Tibial nerve (tissue), 4 donors: Measurements from ENCODE around the gene SELENOS. TPM values are rescaled to one million over a fixed set of nuclear protein-coding genes. Genes with fewer than 3 reads are reported as not detected.

ENCODE experiments used
- DNase-seq, 2 donors: peaks; one replicate each; pipeline ENCODE4 v3.0.0-alpha.2; 2019; ENCODE audit warnings: low spot score in 2 of 2
- H3K27ac ChIP-seq, 4 donors: fragments of 200-600 bp; sonication (generic) in 3 of 4; one replicate each; pipeline ENCODE4 v1.5.1; 2017 to 2019; ENCODE audit warnings: mild to moderate bottlenecking in 1 of 4
- H3K27me3 ChIP-seq, 2 donors: fragments of 200-600 bp; sonication (generic) in 1 of 2; one replicate each; pipeline versions ENCODE4 v1.5.1 to v1.6.0; 2017 to 2019
- H3K36me3 ChIP-seq, 3 donors: fragments of 200-600 bp; sonication (generic); one replicate each; pipeline ENCODE4 v1.5.1; 2018 to 2019
- H3K4me1 ChIP-seq, 4 donors: fragments of 200-600 bp; sonication (generic) in 3 of 4; one replicate each; pipeline ENCODE4 v1.5.1; 2017 to 2019
- H3K4me3 ChIP-seq, 4 donors: fragments of 200-600 bp; sonication (generic) in 3 of 4; one replicate each; pipeline ENCODE4 v1.5.1; 2017 to 2019; ENCODE audit warnings: mild to moderate bottlenecking in 1 of 4, moderate library complexity in 1 of 4
- H3K9me3 ChIP-seq, 4 donors: fragments of 200-600 bp; sonication (generic) in 3 of 4; one replicate each; pipeline ENCODE4 v1.5.1; 2017 to 2019
- EP300 ChIP-seq, 2 donors: sonication (generic); formaldehyde crosslinking; IDR thresholded peaks; one replicate each; pipeline ENCODE4 v1.6.1; 2017; ENCODE audit warnings: antibody characterized with exemption in 2 of 2, mild to moderate bottlenecking in 1 of 2
- POLR2A ChIP-seq, 2 donors: fragments of 450-650 bp; IDR thresholded peaks; one replicate each; pipeline ENCODE4 v1.6.1; 2017; ENCODE audit warnings: antibody characterized with exemption in 2 of 2, mild to moderate bottlenecking in 2 of 2, moderate library complexity in 2 of 2
- WGBS, 2 donors: methylation state at CpG; one replicate each; pipeline ENCODE4 v1.1.5; 2018; 5-methylcytosine and 5-hydroxymethylcytosine counted together
- total RNA-seq, 4 donors: library from RNA; depleted of rRNA; stranded (reverse); fragments of >200 nt; gene quantifications; one replicate each; pipeline ENCODE4 v1.1.0, GENCODE V29; 2016
- TF ChIP-seq, protein P1 (sequence below), 5 experiments: fragments of 200-600 bp in 3 of 5; fragments of 450-650 bp in 2 of 5; sonication (generic) in 3 of 5; IDR thresholded peaks; one replicate each; pipeline ENCODE4 v1.5.1; 2016 to 2019; ENCODE audit warnings: antibody characterized with exemption in 5 of 5, mild to moderate bottlenecking in 3 of 5, moderate library complexity in 2 of 5

Gene SELENOS
- total RNA-seq, 4 donors from 2014 or later: 64.8 to 104 (median 88.0) TPM

DNA sequence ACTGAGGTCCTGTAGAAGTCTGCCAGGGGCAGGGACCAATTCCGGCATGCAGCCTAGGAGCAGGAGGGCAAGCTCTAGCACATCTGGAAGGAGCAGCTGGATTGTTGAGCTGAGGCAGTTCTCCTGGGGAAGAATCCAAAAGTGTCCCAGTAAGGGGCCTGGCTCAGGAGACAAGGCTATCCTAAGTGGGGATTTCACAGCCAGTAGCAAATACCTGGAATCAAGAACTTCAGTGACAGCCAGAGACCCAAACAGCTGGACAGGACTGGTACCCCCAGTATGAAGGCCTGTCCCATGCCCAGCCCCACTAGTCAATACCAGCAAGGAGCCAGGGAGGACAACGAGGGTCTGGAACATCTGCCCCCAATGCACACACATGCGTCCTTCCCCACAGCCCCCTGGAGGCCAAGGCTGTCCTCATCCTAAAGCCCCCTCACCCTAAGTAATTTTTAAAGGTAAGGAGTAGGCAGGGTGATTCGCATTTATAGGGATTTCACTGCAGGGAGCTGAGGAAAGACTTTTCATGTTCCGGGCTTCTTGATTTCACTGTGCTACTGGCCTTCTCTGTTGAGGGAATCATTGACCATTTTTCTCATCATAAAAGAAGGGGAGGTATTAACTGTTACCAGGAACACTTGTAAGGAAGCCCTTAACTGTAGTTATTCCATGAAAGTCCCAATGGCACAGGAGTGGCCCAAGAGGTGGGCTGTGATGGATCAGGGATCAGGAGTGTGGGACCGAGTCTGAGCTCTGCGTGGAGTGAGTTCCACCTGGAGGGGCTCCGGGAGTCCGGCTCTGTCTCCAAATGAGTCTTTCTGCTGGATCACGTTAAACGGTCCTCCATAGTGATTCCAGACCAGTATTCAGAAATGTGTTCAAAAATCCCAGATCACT, 22.9 kb downstream of the SELENOS start:
- Histone ChIP-seq H3K4me1 (peaks cover 0 to 28% (median 9%) of the 10 kb centered on the region in 4 donors), H3K36me3 (no peaks in the 10 kb centered on the region), H3K9me3 (no peaks in the 10 kb centered on the region), H3K27me3 (no peaks in the 10 kb centered on the region), H3K27ac (peak overlapping the region in 1 of 4 donors; percentile 30), H3K4me3 (no peak overlapping the region)
- no peak for DNase-seq
- 82 to 89% methylated on average over 11 of the region's 11 CpGs for WGBS, 2 donors
- no peak for TF ChIP-seq EP300 (IDR thresholded peaks at IDR 0.05)
- no peak for TF ChIP-seq POLR2A (IDR thresholded peaks at IDR 0.05)
- TF ChIP-seq, protein P1, sequence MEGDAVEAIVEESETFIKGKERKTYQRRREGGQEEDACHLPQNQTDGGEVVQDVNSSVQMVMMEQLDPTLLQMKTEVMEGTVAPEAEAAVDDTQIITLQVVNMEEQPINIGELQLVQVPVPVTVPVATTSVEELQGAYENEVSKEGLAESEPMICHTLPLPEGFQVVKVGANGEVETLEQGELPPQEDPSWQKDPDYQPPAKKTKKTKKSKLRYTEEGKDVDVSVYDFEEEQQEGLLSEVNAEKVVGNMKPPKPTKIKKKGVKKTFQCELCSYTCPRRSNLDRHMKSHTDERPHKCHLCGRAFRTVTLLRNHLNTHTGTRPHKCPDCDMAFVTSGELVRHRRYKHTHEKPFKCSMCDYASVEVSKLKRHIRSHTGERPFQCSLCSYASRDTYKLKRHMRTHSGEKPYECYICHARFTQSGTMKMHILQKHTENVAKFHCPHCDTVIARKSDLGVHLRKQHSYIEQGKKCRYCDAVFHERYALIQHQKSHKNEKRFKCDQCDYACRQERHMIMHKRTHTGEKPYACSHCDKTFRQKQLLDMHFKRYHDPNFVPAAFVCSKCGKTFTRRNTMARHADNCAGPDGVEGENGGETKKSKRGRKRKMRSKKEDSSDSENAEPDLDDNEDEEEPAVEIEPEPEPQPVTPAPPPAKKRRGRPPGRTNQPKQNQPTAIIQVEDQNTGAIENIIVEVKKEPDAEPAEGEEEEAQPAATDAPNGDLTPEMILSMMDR (IDR thresholded peaks at IDR 0.05): no peak

DNA sequence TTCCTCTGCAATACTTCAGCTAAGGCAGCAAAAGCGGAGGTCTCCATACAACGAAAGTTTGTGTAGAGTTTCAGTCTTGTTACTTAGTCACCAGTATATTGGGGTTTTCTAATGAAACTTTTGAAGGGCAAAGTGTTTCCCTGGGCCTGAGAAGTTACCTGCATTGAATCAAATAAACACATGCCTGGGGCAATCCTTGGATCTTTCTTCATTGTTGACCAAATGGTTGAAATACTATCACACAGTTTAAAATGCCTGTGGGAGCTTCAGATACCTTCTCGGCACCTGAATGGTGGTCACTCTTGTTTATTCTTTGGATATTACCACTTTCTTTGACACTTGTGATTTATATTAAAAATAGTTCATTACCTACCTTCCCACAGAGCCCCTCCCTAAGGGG, 24.4 kb downstream of the SELENOS start:
- Histone ChIP-seq H3K9me3 (no peaks in the 10 kb centered on the region), H3K36me3 (no peaks in the 10 kb centered on the region), H3K4me3 (peak overlapping the region; percentile 58 to 88 (median 69)), H3K27me3 (no peaks in the 10 kb centered on the region), H3K27ac (peak overlapping the region in 2 of 4 donors; percentile 75 to 94), H3K4me1 (peaks cover 0 to 44% (median 14%) of the 10 kb centered on the region in 4 donors)
- 47 to 55% methylated on average over 3 of the region's 3 CpGs for WGBS, 2 donors
- TF ChIP-seq, protein P1 (IDR thresholded peaks at IDR 0.05): no peak
- DNase-seq: no peak

DNA sequence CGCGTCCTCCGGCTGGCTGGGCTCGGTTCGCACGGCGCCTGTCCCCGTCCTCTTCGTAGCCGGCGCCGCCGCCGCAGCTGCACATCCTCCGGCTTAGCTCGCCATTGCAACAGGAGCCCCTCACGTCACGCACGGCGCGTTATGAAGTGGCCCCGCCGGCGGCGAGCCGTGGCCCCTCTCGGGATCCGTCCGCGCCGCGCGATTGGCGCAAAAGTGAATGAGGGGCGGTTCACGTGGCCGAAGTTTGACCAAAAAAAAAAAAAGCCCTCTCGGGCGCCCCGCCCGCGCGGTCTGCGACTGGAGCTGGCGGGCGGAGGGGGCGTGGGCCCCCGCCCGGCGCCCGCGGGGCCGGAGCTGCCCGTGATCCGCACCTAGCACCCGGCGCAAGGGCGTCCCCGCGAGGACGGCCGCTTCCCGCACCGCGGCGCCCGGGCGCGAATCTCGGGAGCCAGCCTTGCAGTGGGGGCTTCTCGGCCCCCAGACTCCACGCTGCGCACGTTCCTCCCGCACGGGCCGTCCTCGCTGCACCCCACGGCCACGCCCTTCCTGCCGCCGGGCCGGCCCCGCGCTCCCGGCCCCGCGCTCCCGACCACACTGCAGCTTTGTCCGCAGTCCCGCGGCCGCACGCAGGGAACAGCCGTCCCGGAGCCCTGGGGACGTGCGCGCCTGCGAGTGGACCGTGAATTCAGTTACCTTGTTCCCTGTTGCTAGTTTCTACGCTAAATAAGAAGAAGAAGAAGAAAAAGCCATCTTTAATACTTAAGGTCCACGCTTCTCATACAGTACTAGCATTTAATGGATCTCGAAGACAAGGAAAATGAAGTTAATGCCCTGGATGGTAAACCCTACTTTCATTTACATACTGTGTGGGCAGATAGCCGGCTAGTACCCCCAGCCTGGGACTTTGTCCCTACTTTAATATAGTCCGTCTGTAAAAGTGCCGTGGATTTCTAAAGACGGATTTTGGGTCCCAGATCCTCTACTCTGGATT, 25.2 kb downstream of the SELENOS start, which contains the start of gene CHSY1:
CHSY1 (minus strand) TSS at position 219 of the 991 bp plus-strand sequence. CDS start 592 bp downstream, outside the sequence.
- no peaks in the 10 kb centered on the region for H3K36me3 ChIP-seq
- H3K27me3 ChIP-seq: no peaks in the 10 kb centered on the region
- 1 to 2% methylated on average over 26 to 74 of the region's 108 CpGs for WGBS, 2 donors
- H3K4me3 ChIP-seq: peak within 1 kb of the TSS; percentile 71 to 88 (median 80)
- peaks cover 0 to 51% (median 16%) of the 10 kb centered on the region in 4 donors for H3K4me1 ChIP-seq
- no peaks in the 10 kb centered on the region for H3K9me3 ChIP-seq
- DNase-seq: peak; percentile 87 to 91
- H3K27ac ChIP-seq: peak within 1 kb of the TSS; percentile 77 to 94 (median 80)
- TF ChIP-seq, protein P1 (IDR thresholded peaks at IDR 0.05): peak; percentile 10 to 47 (median 27)
- TF ChIP-seq POLR2A (IDR thresholded peaks at IDR 0.05) (peak; percentile 78 to 86), EP300 (IDR thresholded peaks at IDR 0.05) (peak; percentile 75 to 96)

DNA sequence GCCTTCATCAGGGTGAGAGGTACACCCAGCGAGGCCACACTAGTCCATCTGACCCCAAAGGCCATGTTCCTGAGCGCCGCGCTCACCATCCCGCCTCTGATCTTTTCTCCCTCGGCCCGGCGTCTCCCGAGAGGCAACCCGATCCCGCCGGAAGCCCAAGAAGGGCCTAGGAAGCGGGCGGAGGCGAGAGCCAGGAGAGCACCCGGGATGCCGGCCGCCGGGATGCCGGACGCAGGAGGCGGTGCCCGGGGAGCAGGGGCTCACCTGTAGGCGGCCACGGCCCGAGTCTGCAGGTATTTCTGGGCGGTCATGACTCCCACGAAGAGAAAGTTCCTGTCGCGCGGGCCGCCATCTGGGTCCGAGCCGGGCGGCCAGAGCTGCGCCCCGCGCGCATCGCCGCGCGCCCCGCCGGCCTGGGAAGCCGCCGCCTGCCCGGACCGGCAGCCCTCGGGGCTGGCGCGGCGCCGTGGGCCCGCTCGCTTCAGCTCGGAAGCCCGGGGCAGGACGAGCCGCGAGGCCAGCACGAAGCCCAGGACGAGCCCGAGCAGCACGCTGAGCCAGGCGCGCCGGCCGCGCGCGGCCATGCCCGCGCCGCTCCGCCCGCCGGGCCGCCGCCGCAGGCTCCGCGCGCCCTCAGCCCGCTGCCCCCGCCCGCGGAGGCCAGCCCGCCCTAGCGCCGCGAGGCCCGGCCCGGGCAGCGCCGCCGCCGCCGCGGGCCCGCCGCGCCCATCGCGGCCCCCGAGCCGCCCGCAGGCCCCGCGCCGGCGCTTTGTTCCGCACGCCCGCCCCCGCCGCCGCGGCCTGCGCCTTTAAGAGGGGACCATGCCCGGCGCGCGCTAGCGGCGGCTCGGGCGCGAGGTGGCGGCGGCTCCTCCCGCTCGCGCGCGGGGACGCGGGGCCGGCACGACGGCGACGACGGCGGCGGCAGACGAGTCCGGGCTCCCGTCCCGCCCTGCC, 26.1 kb downstream of the SELENOS start:
- H3K27ac ChIP-seq: peak overlapping the region; percentile 77 to 94 (median 80)
- H3K27me3 ChIP-seq: no peaks in the 10 kb centered on the region
- peak overlapping the region; percentile 71 to 88 (median 80) for H3K4me3 ChIP-seq
- no peaks in the 10 kb centered on the region for H3K36me3 ChIP-seq
- DNase-seq: no peak
- 0 to 1% methylated on average over 37 to 70 of the region's 150 CpGs for WGBS, 2 donors
- H3K9me3 ChIP-seq: no peaks in the 10 kb centered on the region
- peaks cover 0 to 61% (median 21%) of the 10 kb centered on the region in 4 donors for H3K4me1 ChIP-seq
- TF ChIP-seq, protein P1 (IDR thresholded peaks at IDR 0.05): peak in 1 of 5 experiments; percentile 11
- TF ChIP-seq POLR2A (IDR thresholded peaks at IDR 0.05) (no peak), EP300 (IDR thresholded peaks at IDR 0.05) (no peak)
